BJ (cell line): ENCODE measurements around the gene TBC1D1. TPM values are rescaled to one million over a fixed set of nuclear protein-coding genes. Genes with fewer than 3 reads are reported as not detected.
A peak's percentile ranks its signal among the peaks of the same experiment; 100 is the strongest.

Source experiments
- CTCF ChIA-PET: fragments of 350-600 bp; formaldehyde crosslinking; extraction: SDS; loops from one replicate; lab custom pipeline; 2021; ENCODE audit warnings: antibody characterized with exemption, inconsistent platforms; lab: Yijun Ruan, JAX
- POLR2A ChIA-PET: fragments of 300-600 bp; sonication (Branson Sonifier 250); formaldehyde crosslinking; extraction: SDS; loops from one replicate; lab custom pipeline; 2021; ENCODE audit warnings: antibody characterized with exemption; lab: Charles Lee
- DNase-seq: peaks from one replicate; pipeline ENCODE4 v3.0.0-alpha.2; 2011; ENCODE audit warnings: low read depth
- H3K27me3 ChIP-seq: 2 replicates; pipeline ENCODE4 v1.6.0; 2011; ENCODE audit warnings: low read length; ENCODE audit not compliant: control insufficient read depth, insufficient read depth
- H3K36me3 ChIP-seq: 2 replicates; pipeline ENCODE4 v1.5.1; 2011; ENCODE audit warnings: low read length; ENCODE audit not compliant: control insufficient read depth, insufficient read depth
- H3K4me3 ChIP-seq: 2 replicates; pipeline ENCODE4 v1.5.1; 2011; ENCODE audit warnings: low read depth, mild to moderate bottlenecking, control low read depth, low read length
- polyA plus RNA-seq: library from polyadenylated mRNA; depleted of rRNA; stranded (reverse); fragments of >200 nt; gene quantifications from 2 replicates; pipeline ENCODE4 v1.2.3, GENCODE V29; 2011
- TF ChIP-seq, protein P1 (sequence below): IDR thresholded peaks from 2 replicates; pipeline ENCODE4 v1.5.1; 2011; ENCODE audit warnings: low read depth, mild to moderate bottlenecking, control low read depth, inconsistent platforms, low read length, moderate library complexity; ENCODE audit not compliant: insufficient read depth

TBC1D1 gene
- polyA plus RNA-seq, 1 experiment = 46.1 TPM

DNA sequence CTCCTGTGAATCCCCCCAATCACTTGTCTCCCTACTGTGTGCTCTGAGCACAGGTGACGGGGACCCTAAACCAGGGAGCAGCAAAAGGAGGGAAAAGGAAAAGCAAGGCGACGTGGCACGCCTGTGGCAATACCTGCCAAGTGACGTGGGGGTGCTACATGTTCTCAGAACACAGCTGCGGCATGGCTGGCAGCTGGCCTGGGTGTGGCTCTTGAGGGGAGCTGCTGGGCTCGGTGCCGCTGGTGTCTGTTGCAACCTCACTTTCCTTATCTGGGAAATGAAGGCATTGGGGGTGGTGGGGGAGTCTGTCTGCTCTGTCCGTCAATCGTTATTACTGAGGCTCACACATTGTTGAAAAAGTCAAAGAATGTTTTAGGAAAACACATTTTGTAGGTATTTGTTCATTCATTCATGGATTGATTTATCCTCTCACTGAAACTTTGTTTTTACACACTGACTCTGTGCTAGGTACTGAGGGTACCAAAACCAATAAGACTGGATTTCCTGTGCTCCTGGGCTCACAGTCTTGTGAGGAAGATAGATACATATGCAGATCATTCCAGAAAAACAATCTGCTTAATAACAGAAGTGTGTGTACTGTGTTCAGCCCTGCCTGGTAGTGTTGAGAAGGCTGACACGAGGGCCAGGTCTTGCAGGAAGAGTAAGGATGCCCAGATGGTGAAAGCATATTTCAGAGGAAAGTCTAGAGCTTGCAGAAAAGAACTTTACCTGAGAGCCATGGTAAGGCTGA lies 286.9 kb downstream of the TBC1D1 start:
- Histone ChIP-seq H3K36me3 (no peaks in the 10 kb centered on the region), H3K4me3 (no peak overlapping the region), H3K27me3 (no peaks in the 10 kb centered on the region)
- ChIA-PET POLR2A (no interaction called here), CTCF (interaction anchor here (1.4 to 5.3 kb wide), 5 partner anchors 9 to 557 kb away, joined by 3 to 60 read pairs (median 4); no protein-coding TSS in a partner anchor)
- DNase-seq = no peak
- TF ChIP-seq, protein P1, sequence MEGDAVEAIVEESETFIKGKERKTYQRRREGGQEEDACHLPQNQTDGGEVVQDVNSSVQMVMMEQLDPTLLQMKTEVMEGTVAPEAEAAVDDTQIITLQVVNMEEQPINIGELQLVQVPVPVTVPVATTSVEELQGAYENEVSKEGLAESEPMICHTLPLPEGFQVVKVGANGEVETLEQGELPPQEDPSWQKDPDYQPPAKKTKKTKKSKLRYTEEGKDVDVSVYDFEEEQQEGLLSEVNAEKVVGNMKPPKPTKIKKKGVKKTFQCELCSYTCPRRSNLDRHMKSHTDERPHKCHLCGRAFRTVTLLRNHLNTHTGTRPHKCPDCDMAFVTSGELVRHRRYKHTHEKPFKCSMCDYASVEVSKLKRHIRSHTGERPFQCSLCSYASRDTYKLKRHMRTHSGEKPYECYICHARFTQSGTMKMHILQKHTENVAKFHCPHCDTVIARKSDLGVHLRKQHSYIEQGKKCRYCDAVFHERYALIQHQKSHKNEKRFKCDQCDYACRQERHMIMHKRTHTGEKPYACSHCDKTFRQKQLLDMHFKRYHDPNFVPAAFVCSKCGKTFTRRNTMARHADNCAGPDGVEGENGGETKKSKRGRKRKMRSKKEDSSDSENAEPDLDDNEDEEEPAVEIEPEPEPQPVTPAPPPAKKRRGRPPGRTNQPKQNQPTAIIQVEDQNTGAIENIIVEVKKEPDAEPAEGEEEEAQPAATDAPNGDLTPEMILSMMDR = no peak

DNA sequence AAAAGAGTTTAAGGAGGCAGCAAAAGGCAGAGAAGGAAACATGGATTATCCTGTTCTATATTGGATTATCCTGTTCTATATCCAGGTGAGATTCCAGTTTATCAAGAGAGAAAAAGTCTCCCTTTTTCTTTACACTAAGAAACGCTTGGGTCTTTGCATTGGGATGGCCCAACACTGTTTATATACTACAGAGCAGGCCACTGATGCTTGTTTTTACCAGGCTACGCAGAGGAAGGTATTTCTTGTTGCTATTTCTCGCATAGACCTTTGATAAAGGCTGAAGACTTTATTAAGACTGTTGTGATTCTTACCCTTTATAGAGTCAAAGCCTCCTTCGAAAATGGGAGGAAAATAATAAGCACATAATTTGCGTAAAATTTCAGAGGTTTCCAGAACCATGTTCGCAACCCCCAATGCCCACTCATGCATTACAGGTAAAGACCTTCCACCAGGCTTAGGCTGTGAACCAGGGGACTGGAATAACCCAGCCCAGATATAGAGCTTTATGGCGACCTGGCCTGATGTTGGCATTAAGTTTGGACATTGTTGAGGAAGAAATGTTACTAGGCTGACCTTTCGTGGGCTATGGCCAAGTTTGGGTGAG lies 287.6 kb downstream of the TBC1D1 start:
- POLR2A ChIA-PET = no interaction called here
- no peak for DNase-seq

DNA sequence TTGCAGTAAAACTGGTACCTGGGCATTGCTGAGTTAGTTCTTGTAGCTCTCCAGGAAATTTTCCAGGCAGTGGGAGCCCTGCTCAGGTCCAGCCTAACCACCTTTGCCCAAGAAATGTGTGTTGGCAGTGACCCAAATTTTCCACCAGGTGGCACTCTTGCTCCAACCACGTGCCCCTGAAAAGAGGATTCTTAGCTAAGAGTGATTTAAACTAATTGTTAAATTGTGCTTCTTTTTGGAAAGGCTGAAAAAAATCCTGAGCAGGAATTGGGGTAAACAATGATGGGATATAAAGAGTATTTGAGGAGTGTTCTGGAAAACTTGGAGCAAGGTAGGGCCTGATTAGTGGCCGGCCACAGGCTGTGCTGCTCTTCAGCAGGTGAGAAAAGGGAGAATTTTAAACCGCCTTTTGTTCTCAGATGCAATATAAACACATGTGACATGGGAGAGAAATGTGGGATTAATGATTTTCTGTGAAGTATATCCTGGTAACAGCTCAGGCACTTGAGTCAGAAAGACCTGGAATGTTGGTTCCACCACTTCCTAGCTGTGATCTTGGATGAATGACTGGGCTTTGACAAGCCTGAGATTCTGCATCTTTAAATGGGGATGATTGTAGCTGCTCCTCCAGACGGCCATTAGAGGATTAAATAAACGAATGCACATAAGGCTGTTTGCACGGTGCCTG lies 288.9 kb downstream of the TBC1D1 start:
- Histone ChIP-seq H3K4me3 (no peak overlapping the region), H3K27me3 (no peaks in the 10 kb centered on the region), H3K36me3 (no peaks in the 10 kb centered on the region)
- POLR2A ChIA-PET = no interaction called here
- CTCF ChIA-PET = interaction anchor here (0.6 to 5.3 kb wide), 51 partner anchors 9 to 682 kb away, joined by 3 to 60 read pairs (median 4); partner anchors contain the start of gene TLR10
- TF ChIP-seq, protein P1 = peak; percentile 88
- DNase-seq = no peak

More for the DNA sequence above, 287.6 kb downstream of the TBC1D1 start:
- TF ChIP-seq, protein P1 = no peak
- Histone ChIP-seq H3K27me3 (no peaks in the 10 kb centered on the region), H3K36me3 (no peaks in the 10 kb centered on the region), H3K4me3 (no peak overlapping the region)
- CTCF ChIA-PET = interaction anchor here (0.6 to 5.3 kb wide), 15 partner anchors 10 to 564 kb away, joined by 3 to 60 read pairs (median 6); no protein-coding TSS in a partner anchor

DNA sequence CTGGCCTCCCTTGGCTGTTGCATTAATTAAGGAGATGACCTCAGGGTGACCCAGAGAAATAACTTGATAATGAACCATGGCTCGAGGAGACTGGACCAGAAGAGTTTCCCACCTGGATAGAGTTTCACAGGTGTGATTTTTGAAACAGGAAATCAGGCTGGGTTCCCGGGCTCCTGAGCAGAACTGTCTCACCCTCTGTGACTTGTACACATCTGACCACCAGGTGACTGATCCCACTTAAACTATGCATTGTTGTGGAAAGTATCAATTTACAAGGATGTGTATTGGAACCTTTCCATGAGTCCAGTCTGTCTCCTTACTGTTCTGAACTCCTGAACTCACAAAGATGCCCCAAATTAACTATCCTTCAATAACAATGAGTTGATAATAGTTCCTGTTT lies 289.6 kb downstream of the TBC1D1 start:
- ChIA-PET POLR2A (no interaction called here), CTCF (interaction anchor here (0.7 to 5.3 kb wide), 32 partner anchors 10 to 681 kb away, joined by 3 to 60 read pairs (median 4); partner anchors contain the start of gene TLR10)
- no peak for DNase-seq
- no peak overlapping the region for H3K4me3 ChIP-seq
- H3K27me3 ChIP-seq = no peaks in the 10 kb centered on the region
- no peaks in the 10 kb centered on the region for H3K36me3 ChIP-seq
- TF ChIP-seq, protein P1 = no peak
